GM06990 (cell line): Measurements from ENCODE around the gene B4GALNT4.

Source experiments
- DNase-seq: peaks from one replicate; pipeline ENCODE4 v3.0.0-alpha.2; 2011; ENCODE audit not compliant: insufficient read length; ENCODE audit errors: extremely low read depth
- H3K27me3 ChIP-seq: replicated peaks from 2 replicates; pipeline ENCODE4 v1.6.0; 2011; ENCODE audit warnings: low read length; ENCODE audit not compliant: control insufficient read depth, insufficient read depth
- H3K36me3 ChIP-seq: 2 replicates; pipeline ENCODE4 v1.5.1; 2011; ENCODE audit warnings: low read length; ENCODE audit not compliant: control insufficient read depth, insufficient read depth
- H3K4me3 ChIP-seq: replicated peaks from 2 replicates; pipeline ENCODE4 v1.5.1; 2011; ENCODE audit warnings: low read depth, mild to moderate bottlenecking, control low read depth, low read length
- TF ChIP-seq, protein P1 (sequence below): IDR thresholded peaks from 2 replicates; pipeline ENCODE4 v1.5.1; 2011; ENCODE audit warnings: low read length, control low read depth, mild to moderate bottlenecking, inconsistent platforms; ENCODE audit not compliant: insufficient read depth, poor library complexity, severe bottlenecking

The B4GALNT4 gene

DNA sequence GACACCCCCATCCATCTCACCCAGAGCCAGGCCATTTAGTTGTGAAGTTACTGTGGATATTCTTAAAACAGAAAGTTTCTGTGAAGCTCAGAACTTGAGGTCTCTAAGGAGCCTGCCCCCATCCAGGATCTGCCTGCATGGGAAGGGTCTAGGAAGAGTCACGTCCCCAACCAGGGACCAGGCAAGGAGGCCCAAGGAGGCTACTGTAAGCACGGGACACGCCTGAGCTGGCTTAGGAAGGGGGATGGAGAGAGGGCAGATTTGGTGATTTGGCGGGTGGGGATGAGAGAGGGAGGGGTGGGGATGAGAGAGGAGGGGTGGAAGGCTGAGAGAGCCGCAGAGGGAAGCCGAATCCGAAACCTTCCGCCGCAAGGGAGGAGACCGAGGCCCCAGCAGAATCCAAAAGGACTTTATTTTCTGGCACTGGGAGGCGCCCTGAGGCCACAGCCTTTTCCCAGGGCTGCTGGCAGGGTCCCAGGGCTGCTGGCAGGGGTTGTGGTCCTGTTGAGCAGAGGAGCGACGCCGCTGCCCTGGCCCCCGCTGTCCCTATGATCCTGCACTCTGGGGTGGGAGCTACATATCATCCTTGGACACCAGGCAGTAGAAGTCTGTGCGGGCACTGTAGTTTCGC, 36.1 kb downstream of the B4GALNT4 start:
- Histone ChIP-seq H3K27me3 (no peaks in the 10 kb centered on the region), H3K36me3 (no peaks in the 10 kb centered on the region), H3K4me3 (no peak overlapping the region)
- no peak for DNase-seq
- TF ChIP-seq, protein P1, sequence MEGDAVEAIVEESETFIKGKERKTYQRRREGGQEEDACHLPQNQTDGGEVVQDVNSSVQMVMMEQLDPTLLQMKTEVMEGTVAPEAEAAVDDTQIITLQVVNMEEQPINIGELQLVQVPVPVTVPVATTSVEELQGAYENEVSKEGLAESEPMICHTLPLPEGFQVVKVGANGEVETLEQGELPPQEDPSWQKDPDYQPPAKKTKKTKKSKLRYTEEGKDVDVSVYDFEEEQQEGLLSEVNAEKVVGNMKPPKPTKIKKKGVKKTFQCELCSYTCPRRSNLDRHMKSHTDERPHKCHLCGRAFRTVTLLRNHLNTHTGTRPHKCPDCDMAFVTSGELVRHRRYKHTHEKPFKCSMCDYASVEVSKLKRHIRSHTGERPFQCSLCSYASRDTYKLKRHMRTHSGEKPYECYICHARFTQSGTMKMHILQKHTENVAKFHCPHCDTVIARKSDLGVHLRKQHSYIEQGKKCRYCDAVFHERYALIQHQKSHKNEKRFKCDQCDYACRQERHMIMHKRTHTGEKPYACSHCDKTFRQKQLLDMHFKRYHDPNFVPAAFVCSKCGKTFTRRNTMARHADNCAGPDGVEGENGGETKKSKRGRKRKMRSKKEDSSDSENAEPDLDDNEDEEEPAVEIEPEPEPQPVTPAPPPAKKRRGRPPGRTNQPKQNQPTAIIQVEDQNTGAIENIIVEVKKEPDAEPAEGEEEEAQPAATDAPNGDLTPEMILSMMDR: no peak

DNA sequence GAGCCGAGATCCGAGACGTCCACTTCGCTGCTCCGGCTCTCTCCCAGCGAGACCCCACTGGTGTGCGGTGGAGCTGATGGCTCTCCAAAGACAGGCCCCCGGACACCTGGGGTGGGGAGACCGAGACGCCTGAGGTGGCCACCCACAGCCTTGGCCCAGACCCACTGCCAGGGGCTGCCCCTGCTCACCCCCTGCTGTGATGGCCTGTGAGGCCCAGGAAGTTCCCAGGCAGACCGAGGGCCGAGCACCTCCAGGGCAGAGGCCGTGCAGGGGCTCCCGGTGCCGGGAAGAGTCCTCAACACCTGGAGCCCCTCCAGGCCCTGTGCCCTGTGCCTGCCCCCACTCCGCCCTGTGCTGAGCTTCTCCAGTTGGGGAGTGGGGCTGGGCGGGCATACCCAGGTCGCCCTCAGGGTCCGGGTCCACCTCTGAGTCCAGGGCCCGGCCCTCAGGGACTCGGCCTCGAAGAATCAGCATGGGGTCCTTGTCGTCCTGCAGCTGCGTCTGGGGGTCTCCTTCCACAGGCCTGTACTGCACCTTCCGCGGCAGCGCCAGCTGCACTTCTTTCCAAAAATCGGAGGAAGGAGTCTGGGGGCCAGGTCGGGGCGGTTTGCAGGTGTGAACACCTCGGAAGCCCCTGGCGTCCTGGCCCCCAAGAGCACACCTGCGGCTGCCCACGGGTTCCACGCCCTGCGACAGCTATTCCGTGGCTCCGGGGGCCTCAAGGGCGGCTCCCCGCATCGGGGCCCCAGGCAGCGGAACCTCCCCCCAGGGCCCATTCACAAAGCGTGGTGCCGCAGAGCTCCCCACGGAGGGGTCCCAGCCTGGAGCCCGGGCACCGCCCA, 36.9 kb downstream of the B4GALNT4 start:
- TF ChIP-seq, protein P1: no peak
- DNase-seq: no peak
- no peaks in the 10 kb centered on the region for H3K27me3 ChIP-seq
- H3K36me3 ChIP-seq: no peaks in the 10 kb centered on the region
- peak overlapping the region; percentile 51 for H3K4me3 ChIP-seq

DNA sequence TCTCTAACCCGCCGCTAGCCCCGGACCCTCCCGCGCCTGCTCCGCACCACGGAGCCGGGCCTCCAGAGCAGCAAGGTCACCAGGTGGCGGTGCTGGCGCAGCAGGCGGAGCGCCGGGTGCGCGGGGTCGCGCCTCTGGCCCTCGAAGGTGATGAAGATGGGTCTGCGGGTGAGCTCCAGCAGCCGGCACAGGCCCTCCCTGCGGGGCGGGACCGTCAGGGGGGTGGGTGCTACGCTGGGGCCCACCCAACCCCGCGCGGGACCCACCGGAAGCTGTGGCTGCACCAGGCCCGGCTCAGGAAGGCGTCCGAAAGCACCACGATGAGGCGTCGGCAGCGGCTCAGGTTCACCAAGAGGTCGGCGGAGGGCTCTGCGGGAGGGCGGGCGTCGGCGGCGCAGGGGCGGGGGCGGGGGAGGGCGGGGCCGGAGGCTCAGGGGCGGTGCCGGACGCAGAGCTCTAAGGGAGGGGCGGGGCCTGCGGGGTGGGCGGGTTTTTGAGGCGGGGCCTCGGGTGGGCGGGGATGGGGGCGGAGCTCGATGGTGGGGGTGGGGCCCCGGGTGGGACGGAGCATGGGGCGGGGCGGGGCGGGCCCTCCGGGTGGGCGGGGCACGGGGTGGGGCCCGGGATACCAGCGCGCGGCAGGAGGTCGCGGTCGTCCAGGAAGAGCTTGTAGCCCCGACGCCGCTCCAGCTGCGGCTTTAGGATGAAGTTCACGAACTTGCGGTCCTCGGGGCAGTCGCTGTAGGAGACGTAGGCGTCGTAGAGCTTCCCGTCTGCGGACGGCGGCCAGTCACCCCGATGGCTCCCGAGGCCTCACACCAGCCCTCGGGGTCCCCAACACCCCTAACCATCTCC, 37.7 kb downstream of the B4GALNT4 start:
- H3K36me3 ChIP-seq: no peaks in the 10 kb centered on the region
- peak; percentile 93 for DNase-seq
- TF ChIP-seq, protein P1: peak; percentile 31
- peak overlapping the region; percentile 51 for H3K4me3 ChIP-seq
- H3K27me3 ChIP-seq: no peaks in the 10 kb centered on the region

DNA sequence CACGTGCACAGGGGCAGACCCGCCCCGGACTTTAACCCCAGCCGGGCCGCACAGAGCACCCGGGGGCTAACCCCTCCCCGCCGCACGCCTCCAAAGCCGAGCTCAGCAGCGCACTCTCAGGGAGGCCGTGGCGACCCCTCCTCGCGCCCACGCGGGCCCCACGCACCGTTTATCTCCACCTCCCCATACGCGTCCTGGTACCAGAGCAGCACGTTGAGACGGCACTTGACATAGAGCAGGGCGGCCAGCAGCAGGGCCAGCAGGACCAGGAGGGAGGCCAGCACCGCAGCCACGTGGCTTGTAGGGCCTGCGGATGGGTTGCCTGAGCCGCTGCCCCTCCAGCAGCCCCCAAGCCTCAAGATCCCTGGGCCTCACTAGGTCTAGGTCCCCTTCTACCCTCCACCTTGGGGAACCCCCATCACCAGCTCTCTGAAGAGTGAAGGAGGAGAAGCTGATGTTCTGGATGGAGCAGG, 38.4 kb downstream of the B4GALNT4 start:
- DNase-seq: peak; percentile 42
- TF ChIP-seq, protein P1: no peak
- no peaks in the 10 kb centered on the region for H3K36me3 ChIP-seq
- no peak overlapping the region for H3K4me3 ChIP-seq
- no peaks in the 10 kb centered on the region for H3K27me3 ChIP-seq

DNA sequence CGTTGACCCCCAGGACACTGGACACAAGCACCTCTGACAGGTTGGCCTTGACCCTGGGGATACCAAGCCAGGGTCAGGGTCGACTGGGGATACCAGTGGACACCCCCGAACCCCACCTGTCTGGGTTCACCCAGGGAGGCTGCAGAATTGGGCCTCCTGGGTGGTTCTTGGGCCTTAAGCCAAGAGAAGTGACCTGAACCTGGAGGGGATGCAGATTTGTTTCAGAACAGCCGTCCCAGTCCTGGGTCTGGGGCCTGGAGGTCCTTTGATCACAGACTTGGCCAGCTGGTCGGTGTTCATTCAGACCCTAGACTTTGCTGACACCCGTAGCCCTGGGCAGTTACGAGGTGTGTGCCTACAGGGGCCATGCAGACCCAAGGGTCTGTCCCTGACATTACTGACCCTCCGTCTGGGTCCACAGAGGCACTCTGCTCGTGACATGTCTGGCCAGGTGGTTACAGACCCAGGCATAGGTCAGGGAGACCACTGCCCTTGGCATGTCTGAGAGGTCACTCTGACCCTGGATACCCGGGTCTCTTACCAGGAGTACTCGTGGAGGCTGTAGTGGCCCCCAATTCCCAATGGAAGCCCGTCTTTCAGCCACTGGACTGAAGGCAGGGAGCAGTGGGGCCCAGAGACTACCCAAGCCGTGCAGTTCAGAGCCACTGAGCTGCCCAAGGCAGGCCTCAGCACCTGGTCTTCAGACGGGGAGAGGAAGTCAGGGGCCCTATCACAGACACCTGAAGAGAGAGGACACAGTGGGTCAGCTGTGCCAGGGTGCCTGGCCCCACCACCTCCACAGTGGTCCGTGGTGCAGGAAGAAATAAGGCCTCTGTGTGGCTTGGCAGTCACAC, 39.1 kb downstream of the B4GALNT4 start:
- DNase-seq: peak; percentile 12
- TF ChIP-seq, protein P1: no peak

More for the DNA sequence above, 39.1 kb downstream of the B4GALNT4 start:
- H3K27me3 ChIP-seq: no peaks in the 10 kb centered on the region
- no peaks in the 10 kb centered on the region for H3K36me3 ChIP-seq
- no peak overlapping the region for H3K4me3 ChIP-seq
